ENCODE data around the gene PHF14.

Gene PHF14

GRCh38 chr7:11168650-11169170 is 195.0 kb downstream of the PHF14 start:
- in situ Hi-C loops (cut with HindIII; ENCODE audit: low sequenced_read_pairs) = no loop called here

DNA sequence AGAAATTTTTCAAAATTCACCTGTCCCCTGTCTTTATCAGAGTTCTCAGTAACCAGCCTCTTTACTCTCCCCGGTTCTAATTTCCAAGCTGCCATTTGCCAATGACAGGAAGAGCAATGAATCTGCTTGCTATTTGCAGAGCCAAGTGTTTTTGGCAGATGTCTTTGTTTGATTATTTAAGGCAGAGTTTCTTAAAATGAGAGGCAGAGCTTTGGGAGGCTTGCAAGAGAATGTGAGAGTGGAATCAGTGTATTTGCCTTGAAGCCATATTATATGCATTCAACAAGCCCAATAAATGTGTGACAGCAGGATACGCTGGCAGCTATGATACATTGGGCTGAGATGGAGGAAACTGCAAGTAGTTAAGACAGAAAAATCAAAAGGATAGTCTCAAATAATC is 196.5 kb downstream of the PHF14 start:
- in situ Hi-C loops (cut with HindIII; ENCODE audit: low sequenced_read_pairs) = no loop called here

DNA sequence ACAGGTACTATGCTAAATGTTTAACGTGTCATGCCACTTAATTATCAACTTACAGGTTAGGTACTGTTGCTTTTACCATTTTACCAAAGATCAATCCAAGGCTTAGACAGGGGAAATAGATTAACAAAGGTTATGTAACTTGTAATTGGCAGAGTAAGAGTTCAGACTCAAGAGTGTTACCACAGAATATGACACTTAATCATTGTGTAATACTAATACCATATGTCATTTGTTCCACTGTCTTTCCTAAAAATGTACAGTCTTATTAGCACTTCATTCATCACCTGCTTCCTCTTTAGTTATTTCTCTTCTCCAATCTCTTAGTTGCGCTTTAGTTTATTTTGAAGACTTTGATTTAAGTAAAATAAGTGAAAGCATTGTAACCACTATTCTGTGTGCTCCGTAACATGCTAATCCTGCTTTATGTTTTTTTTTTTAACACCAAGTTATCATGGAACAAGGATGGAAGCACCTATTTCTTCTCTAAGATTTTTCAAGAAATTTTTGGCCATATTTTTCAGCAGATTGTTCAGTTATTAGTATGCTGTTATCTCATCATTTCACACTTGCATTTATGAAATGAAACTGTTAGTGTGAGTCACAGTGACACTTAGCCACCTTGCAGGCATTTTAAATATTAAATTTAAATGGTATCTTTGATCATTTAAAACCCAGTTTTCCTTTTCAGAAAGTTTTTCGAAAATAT is 197.3 kb downstream of the PHF14 start:
- in situ Hi-C loops (cut with HindIII; ENCODE audit: low sequenced_read_pairs) = no loop called here

DNA sequence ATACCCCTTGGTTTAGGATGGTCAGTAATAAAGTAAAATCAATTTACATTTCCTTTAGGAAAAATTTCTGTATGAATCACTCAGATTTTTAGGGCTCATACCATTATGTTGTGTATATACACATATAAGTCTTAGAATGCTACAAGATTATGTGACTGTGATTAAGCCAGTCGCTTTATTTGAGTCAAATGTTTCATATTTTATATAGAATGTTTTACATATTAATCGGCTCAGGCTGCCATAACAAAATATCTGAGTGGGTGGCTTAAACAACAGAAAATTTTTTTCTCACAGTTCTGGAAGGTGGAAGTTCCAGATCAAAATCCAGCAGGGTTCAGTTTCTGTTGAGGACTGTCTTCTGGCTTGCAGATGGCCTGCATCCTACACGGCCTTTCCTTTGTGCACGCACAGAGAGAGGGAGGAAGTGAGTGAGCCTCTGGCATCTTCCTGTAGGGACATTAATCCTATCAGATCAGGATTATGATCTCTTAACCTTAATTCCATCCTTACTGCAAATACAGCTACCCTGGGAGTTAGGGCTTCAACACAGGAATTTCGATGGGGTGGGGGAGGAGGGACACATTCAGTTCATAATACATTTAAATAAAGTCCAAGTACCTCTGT is 198.0 kb downstream of the PHF14 start:
- in situ Hi-C loops (cut with HindIII; ENCODE audit: low sequenced_read_pairs) = no loop called here

DNA sequence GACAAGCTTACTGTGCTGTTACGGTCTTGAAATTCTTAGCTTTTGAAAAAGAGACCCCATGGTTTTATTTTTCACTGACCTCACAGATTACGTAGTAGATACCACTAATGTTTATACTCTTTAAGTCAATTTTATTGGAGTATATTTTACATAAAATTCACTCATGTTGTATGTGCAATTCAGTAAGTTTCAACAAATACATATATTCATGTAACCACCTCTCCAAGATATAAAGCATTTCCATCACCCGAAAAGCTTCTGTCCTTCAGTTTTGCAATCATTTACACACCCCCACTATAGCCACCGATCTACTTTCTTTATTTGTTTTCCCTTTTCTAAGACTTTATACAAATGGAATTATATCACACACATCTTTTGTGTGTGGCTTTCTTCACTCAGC is 199.2 kb downstream of the PHF14 start:
- in situ Hi-C loops (cut with HindIII; ENCODE audit: low sequenced_read_pairs) = no loop called here

GRCh38 chr7:11175371-11175770 is 201.7 kb downstream of the PHF14 start:
- in situ Hi-C loops (cut with HindIII; ENCODE audit: low sequenced_read_pairs) = no loop called here

DNA sequence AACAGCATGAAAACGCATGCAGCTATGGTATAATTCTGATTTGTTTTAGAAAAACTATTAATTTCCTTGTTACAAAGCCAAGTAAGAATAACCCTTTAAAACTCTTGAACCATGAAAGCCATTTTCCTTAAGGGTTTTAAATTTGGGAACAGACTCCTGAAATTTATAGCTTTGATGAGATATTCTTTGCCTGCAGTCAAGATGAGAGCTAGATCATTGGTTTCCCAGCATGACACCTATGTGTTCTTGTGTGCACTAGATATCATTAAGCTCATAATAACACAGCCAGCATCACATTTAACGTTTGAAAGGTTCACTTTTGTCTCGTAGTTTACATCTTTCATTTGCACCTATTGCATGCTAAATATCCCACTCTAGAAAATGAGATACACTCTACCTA is 202.2 kb downstream of the PHF14 start:
- in situ Hi-C loops (cut with HindIII; ENCODE audit: low sequenced_read_pairs) = no loop called here

GRCh38 chr7:11176985-11177555 is 203.4 kb downstream of the PHF14 start:
- in situ Hi-C loops (cut with HindIII; ENCODE audit: low sequenced_read_pairs) = no loop called here

DNA sequence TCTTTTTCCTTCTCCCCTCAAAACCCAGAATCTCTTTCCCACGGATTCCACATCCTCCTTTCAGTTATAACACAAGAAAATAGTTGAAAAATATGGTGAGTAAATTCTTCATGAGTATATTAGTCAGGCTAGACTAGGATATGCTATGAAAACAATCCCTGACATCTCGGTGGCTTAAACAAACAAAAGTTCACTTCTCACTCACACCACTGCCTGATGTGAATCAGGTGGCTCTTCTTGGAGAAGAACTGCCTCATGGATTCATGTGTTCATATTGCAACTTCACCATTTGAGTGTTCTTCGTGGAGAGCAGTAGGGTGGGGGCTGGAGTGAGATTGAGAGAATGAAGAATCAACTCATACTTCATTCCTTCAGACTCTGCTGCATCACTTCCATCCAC is 204.1 kb downstream of the PHF14 start:
- in situ Hi-C loops (cut with HindIII; ENCODE audit: low sequenced_read_pairs) = no loop called here

DNA sequence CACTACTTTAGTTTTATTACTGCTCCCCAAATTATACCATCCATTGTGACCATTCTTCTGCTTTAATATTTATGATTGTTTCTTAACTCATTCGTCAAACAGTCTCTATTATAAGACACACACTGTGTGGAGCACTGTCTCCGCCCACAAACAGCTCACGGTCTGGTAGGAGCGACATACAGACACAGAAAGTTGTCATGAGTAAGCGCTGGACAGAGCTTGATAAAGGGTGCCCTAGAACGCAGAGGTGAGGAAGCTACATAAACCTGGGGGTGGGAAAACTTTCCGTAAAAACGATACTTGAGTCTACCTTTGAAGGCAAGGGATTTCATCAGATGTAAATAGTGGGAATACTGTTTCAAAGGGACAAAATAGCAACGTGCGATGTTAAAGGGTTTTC is 207.9 kb downstream of the PHF14 start:
- in situ Hi-C loops (cut with HindIII; ENCODE audit: low sequenced_read_pairs) = no loop called here

GRCh38 chr7:11182736-11183135 is 209.1 kb downstream of the PHF14 start:
- in situ Hi-C loops (cut with HindIII; ENCODE audit: low sequenced_read_pairs) = no loop called here

- in situ Hi-C loops (cut with HindIII; ENCODE audit: low sequenced_read_pairs) = no loop called here
Measured at GRCh38 chr7:11185179-11185815, 211.6 kb downstream of the PHF14 start.

DNA sequence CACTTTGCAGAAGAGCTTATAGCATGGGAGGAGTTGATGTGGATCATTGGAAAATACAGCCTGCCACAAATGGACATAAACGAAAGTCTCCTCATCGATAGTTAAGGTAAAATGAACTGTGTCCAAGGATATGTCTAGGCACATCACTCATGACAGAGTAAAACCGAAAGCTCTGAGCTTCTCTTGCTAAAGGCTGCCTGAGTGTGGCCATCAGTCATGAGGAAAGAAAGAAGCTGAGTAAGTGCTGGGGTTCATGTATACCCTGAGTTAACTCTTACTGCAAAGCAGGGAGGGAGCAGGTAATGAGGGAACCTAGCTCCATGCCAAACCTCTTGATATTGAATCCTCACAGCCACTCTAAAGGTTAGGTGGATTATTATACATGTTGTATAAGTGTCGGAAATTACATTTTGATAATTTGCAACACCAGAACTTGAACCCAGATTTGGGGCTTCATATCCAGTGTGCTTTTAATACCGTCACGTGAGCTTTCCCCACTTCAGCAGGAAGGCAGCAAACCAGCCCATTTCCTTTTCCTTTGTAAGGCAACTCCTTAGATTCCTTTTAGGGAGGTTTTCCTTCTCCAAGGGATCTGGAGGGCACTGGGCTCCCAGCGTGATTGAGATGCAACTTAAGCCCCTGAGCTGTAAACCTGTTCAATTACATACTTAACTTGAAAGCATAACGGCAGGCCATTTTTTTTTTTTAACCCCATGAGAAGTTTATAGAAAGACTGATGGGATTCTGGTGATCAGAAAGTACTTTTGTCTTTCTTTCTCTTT is 215.0 kb downstream of the PHF14 start:
- in situ Hi-C loops (cut with HindIII; ENCODE audit: low sequenced_read_pairs) = no loop called here

- in situ Hi-C loops (cut with HindIII; ENCODE audit: low sequenced_read_pairs) = no loop called here
Measured at GRCh38 chr7:11191081-11191480, 217.4 kb downstream of the PHF14 start.

DNA sequence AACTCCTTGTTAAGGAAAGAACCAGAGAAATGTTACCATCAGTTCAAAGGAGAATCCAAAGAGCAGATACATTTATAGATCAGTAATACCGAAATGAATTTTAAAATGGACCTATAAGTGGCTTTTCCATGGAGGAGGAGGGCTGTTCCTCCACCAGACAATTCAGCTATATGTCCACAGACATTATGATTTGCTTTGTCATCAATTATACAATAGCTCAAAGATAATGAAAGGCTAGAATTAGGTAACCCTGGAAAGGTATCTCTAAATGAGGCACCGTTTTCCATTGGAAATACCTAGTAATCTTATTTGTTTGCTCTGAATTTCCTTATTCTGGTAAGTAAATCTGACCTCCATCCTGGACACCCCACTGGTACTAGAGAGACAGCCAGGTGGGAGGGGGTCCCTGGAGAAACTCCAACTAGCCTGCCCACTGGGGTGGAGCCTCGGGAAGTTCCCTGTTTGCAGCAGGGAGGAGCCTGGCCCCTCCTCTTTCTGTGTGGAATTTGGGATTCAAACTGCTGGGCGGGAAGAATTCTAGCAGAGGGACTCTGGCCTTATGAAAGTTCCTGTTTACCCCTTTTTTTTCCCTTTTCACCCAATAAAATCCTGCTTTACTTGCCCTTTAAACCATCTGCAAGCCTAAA is 218.0 kb downstream of the PHF14 start:
- in situ Hi-C loops (cut with HindIII; ENCODE audit: low sequenced_read_pairs) = no loop called here

DNA sequence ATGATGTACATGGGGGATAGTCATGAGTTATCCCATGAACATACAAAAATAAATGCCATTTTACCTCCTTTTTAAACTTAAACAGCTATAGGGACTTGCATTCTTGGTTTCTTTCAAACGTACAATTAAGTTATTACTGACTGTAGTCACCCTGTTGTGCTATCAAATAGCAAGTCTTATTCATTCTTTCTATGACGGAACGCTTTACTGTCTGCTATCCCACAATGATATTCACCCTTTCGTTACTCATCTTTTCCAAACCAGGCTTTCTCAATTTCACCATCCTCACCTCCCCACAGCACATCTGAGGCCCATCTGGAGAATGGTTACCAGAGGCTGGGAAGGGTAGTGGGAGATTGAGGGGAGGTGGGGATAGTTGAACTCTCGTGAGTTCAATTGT is 218.8 kb downstream of the PHF14 start:
- in situ Hi-C loops (cut with HindIII; ENCODE audit: low sequenced_read_pairs) = no loop called here

DNA sequence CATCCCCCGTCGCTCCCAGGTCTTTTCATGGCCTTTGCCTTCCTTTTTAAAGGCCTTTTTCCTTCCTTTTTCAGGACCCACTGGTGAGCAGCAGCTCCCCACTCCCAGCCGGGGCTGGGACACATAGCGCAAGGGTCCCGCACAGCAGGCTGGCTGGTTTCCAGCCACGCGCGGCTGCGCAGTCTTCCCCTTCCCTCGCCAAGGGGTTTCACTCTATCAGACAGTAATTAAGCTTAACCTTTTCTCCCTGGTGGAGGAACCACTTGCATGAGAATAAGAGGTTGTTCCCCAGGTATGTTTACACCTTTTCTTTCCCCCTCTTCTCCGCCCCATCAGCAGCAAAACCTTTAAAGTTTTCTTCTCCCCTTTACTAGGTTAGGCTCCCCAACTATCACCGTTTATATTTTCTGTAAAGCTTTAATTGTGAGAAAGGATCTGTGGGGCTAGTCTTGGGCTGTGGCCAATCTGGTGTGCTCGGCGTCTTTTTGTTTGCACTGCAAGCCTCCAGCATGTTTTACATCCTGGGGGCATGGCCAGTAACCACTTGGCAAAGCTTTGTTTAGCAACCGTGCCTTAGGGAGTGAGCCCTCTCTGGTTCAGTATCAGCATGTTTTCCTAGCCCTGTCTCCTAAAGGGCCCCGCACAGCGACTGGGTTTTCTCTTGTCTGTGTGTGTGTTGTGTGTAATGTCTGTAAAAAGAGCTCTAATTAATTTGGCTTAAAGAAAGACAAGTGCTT is 219.6 kb downstream of the PHF14 start:
- in situ Hi-C loops (cut with HindIII; ENCODE audit: low sequenced_read_pairs) = no loop called here

GRCh38 chr7:11193888-11194287 is 220.2 kb downstream of the PHF14 start:
- in situ Hi-C loops (cut with HindIII; ENCODE audit: low sequenced_read_pairs) = no loop called here

DNA sequence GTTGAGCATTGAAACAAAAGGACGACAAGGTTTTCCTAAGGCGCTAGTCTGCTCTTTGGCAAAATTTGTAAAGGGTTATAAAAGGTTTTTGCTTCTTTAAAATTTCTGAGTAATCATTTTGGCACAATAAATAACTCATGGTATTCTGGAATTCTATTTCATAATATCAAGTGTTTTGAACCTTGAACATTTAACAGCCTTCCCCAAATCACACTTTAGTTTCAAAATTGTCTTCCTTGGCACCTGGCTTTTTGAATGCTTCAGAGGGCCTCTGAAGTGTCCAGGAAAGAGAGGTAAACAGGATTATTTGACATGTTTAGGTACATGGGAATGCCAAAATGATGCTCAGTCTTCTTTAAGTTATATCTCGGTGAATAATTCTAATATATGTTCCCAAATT is 220.8 kb downstream of the PHF14 start:
- in situ Hi-C loops (cut with HindIII; ENCODE audit: low sequenced_read_pairs) = no loop called here

- in situ Hi-C loops (cut with HindIII; ENCODE audit: low sequenced_read_pairs) = no loop called here
Measured at GRCh38 chr7:11195502-11195901, 221.8 kb downstream of the PHF14 start.

Measured in endothelial cell of hepatic sinusoid (primary cell).